ENCODE results near the gene EPC1.

GRCh38 chr10:32244011-32244410 is 102.9 kb downstream of the EPC1 start:
- TF ChIP-seq CTCF (IDR thresholded peaks at IDR 0.05; ENCODE audit: low read length): no peak
- no peak for TF ChIP-seq EZH2 (IDR thresholded peaks at IDR 0.05; ENCODE audit: borderline replicate concordance, low read length)
